Heart left ventricle (tissue), 13 donors: ENCODE results near the gene SCN4A.
"Not testable (repeated sequence)": the region's sequence is repeated elsewhere in the genome, so short reads cannot be mapped to it uniquely, and the experiment has no call there.

Experiments used
- POLR2A ChIP-seq, 2 donors: fragments of 450-650 bp; IDR thresholded peaks; one replicate each; pipeline ENCODE4 v1.6.1; 2017; ENCODE audit warnings: antibody characterized with exemption in 2 of 2, mild to moderate bottlenecking in 2 of 2, moderate library complexity in 2 of 2
- TF ChIP-seq, protein P1 (sequence below), 12 donors: fragments of 200-600 bp; sonication (generic) in 4 of 12; IDR thresholded peaks; one replicate each; pipeline versions ENCODE4 v1.5.0 to v1.8.0; 2018 to 2022; ENCODE audit warnings: antibody characterized with exemption in 12 of 12, mild to moderate bottlenecking in 5 of 12
- donor health status: ischemic (EF 13 %, LVEDD 7.1; RV severe dilation, severe dysfunction).
- donor health status: DM: no; HTN: yes; CAD: no.
- donor health status: DM: no; HTN: no; CAD: no.
- donor health status: ischemic (EF 25% LVEDD 6.9; RV normal size, moderate dysfunction).
- donor health status: ischemic (EF 25% LVEDD 5.7; RV mildly dilated, moderate dysfunction).
- donor health status: ischemic (EF 35%, LVEDD 5.7; RV mildly dilated, moderate dysfunction).
- donor health status: nonischemic (EF 11% LVEDD 7.7; RV severe dilation, severe dysfunction).
- donor health status: DM: yes; HTN: yes; CAD: no.
- donor health status: PGD.
- donor health status: ischemic (EF 29% LVEDD 5.4; RV normal size, mild dysfunction).
- donor health status: nonischemic (EF 23%, LVEDD 6.1; RV moderate dilation, normal function).

DNA sequence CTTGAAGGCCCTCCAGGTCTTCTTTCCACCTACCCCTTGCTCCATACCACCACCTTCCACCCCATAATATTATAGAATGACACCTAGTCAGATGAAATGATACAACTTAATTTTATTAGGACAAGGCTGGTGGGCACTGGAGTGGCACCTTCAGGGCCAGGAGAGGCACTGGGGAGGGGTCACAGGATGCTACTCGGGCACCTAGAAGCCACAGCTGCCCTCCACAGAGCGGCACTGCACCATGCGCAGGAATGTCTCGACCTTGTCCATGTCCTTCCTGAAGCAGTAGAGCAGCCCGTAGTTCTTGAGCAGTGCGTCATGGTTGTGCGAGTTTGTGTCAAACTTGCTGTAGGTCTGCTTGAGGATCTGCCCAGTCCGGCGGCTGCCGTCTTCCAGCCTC is 77.9 kb downstream of the SCN4A start:
- TF ChIP-seq, protein P1, sequence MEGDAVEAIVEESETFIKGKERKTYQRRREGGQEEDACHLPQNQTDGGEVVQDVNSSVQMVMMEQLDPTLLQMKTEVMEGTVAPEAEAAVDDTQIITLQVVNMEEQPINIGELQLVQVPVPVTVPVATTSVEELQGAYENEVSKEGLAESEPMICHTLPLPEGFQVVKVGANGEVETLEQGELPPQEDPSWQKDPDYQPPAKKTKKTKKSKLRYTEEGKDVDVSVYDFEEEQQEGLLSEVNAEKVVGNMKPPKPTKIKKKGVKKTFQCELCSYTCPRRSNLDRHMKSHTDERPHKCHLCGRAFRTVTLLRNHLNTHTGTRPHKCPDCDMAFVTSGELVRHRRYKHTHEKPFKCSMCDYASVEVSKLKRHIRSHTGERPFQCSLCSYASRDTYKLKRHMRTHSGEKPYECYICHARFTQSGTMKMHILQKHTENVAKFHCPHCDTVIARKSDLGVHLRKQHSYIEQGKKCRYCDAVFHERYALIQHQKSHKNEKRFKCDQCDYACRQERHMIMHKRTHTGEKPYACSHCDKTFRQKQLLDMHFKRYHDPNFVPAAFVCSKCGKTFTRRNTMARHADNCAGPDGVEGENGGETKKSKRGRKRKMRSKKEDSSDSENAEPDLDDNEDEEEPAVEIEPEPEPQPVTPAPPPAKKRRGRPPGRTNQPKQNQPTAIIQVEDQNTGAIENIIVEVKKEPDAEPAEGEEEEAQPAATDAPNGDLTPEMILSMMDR (IDR thresholded peaks at IDR 0.05): not testable (repeated sequence)
- not testable (repeated sequence) for TF ChIP-seq POLR2A (IDR thresholded peaks at IDR 0.05)
